Thyroid gland (tissue), 4 donors: Measurements from ENCODE around the gene ERICH6B.
"Not testable (repeated sequence)": the region's sequence is repeated elsewhere in the genome, so short reads cannot be mapped to it uniquely, and the experiment has no call there.

Experiments used
- POLR2A ChIP-seq, 2 donors: fragments of 450-650 bp; IDR thresholded peaks; one replicate each; pipeline ENCODE4 v1.6.1; 2017; ENCODE audit warnings: antibody characterized with exemption in 2 of 2, mild to moderate bottlenecking in 2 of 2, moderate library complexity in 1 of 2
- TF ChIP-seq, protein P1 (sequence below), 6 experiments: fragments of 200-600 bp in 3 of 6; fragments of 450-650 bp in 3 of 6; sonication (generic) in 3 of 6; IDR thresholded peaks; one replicate each; pipeline ENCODE4 v1.5.1; 2016 to 2019; ENCODE audit warnings: antibody characterized with exemption in 6 of 6, mild to moderate bottlenecking in 2 of 6, inconsistent platforms in 1 of 6, moderate library complexity in 1 of 6

DNA sequence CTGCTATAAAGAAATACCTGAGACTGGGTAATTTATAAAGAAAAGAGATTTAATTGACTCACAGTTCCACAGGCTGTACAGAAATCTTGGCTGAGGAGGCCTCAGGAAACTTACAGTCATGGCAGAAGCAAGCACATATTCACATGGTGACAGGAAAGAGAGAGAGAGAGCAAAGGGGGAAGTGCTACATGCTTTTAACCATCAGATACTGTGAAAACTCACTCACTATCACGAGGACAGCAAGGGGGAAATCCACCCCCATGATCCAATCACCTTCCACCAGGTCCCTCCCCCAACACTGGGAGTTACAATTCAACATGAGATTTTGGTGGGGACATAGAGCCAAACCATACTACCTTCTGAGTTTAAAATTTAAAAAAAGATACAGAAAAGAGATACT lies 44.9 kb upstream of the ERICH6B start:
- TF ChIP-seq, protein P1, sequence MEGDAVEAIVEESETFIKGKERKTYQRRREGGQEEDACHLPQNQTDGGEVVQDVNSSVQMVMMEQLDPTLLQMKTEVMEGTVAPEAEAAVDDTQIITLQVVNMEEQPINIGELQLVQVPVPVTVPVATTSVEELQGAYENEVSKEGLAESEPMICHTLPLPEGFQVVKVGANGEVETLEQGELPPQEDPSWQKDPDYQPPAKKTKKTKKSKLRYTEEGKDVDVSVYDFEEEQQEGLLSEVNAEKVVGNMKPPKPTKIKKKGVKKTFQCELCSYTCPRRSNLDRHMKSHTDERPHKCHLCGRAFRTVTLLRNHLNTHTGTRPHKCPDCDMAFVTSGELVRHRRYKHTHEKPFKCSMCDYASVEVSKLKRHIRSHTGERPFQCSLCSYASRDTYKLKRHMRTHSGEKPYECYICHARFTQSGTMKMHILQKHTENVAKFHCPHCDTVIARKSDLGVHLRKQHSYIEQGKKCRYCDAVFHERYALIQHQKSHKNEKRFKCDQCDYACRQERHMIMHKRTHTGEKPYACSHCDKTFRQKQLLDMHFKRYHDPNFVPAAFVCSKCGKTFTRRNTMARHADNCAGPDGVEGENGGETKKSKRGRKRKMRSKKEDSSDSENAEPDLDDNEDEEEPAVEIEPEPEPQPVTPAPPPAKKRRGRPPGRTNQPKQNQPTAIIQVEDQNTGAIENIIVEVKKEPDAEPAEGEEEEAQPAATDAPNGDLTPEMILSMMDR (IDR thresholded peaks at IDR 0.05) = not testable (repeated sequence)
- TF ChIP-seq POLR2A (IDR thresholded peaks at IDR 0.05) = not testable (repeated sequence)
